HepG2 (cell line): Measurements from ENCODE around the gene KIF25. TPM values are rescaled to one million over a fixed set of nuclear protein-coding genes. Genes with fewer than 3 reads are reported as not detected.

Experiments used
- ATAC-seq: fragments of 200-7000 bp; cut with Tn5 transposase; 3 replicates; pipeline ENCODE4 v1.9.1; 2020; ENCODE audit warnings: mild to moderate bottlenecking, moderate library complexity
- BruUV-seq: library from RNA; stranded (reverse); fragments of 400-500 nt; replicated peaks from 2 replicates; lab custom pipeline; 2021; lab: Mats Ljungman, UMichigan
- CTCF ChIA-PET: fragments of 300-600 bp; formaldehyde crosslinking; extraction: SDS; loops from one replicate; lab custom pipeline; 2021; ENCODE audit warnings: low total read pairs, inconsistent platforms, low intra/inter-chr PET ratio; lab: Yijun Ruan, JAX
- POLR2A ChIA-PET: fragments of 350-600 bp; sonication (Branson Sonifier 250); formaldehyde crosslinking; loops from one replicate; lab custom pipeline; 2020; ENCODE audit warnings: antibody characterized with exemption, inconsistent platforms; lab: Yijun Ruan, JAX
- DNase-seq: peaks from one replicate; pipeline ENCODE4 v3.0.0-alpha.2; 2015; ENCODE audit warnings: low spot score
- FAIRE-seq: peaks from 3 replicates; lab custom pipeline; 2011; peaks lifted over from hg19 to GRCh38; lab: Jason Lieb, UNC
- H2AFZ ChIP-seq: one replicate; pipeline ENCODE4 v1.6.1; 2011; ENCODE audit warnings: low read length, inconsistent platforms
- H3K27ac ChIP-seq: fragments of 300-600 bp; 3 replicates; pipeline ENCODE4 v1.8.0; 2011; ENCODE audit warnings: mixed run types, mild to moderate bottlenecking, mixed read lengths, low read length, inconsistent platforms; ENCODE audit not compliant: insufficient read depth; ENCODE audit errors: extremely low read length
- H3K27me3 ChIP-seq, 2 experiments: fragments of 200-600 bp in 1 of 2; 2 replicates in 1 of 2; 3 replicates in 1 of 2; pipeline versions ENCODE4 v1.6.0 to v1.8.0; 2011; ENCODE audit warnings: low read length in 2 of 2, mild to moderate bottlenecking in 2 of 2, moderate library complexity in 2 of 2, inconsistent platforms in 1 of 2; ENCODE audit not compliant: insufficient read depth in 2 of 2, control insufficient read depth in 1 of 2
- H3K36me3 ChIP-seq, 2 experiments: fragments of 200-600 bp in 1 of 2; replicated peaks in 1 of 2; 2 replicates in 1 of 2; 3 replicates in 1 of 2; pipeline versions ENCODE4 v1.5.1 to v1.8.0; 2011; ENCODE audit warnings: low read length in 2 of 2, inconsistent platforms in 1 of 2; ENCODE audit not compliant: insufficient read depth in 2 of 2, control insufficient read depth in 1 of 2
- H3K4me1 ChIP-seq: 2 replicates; pipeline ENCODE4 v1.5.1; 2012; ENCODE audit warnings: low read length, inconsistent platforms; ENCODE audit not compliant: insufficient read depth
- H3K4me2 ChIP-seq: 2 replicates; pipeline ENCODE4 v1.6.0; 2011; ENCODE audit warnings: low read depth, low read length, inconsistent platforms
- H3K4me3 ChIP-seq, 3 experiments: fragments of 200-600 bp in 1 of 3; sonication (generic), shearing (Covaris generic) in 1 of 3; replicated peaks in 1 of 3; 2 replicates each; pipeline ENCODE4 v1.5.1; 2011 to 2016; ENCODE audit warnings: low read length in 3 of 3, inconsistent platforms in 2 of 3, low read depth in 2 of 3, mild to moderate bottlenecking in 2 of 3, control low read depth in 1 of 3, mixed read lengths in 1 of 3; ENCODE audit not compliant: insufficient read depth in 1 of 3
- H3K79me2 ChIP-seq: one replicate; pipeline ENCODE4 v1.6.1; 2011; ENCODE audit warnings: low read length, inconsistent platforms; ENCODE audit not compliant: insufficient read depth
- H3K9ac ChIP-seq: 2 replicates; pipeline ENCODE4 v1.6.0; 2011; ENCODE audit warnings: mild to moderate bottlenecking, low read depth, low read length, inconsistent platforms; ENCODE audit not compliant: insufficient read depth
- H3K9me3 ChIP-seq: 2 replicates; pipeline ENCODE4 v1.5.1; 2012; ENCODE audit warnings: mild to moderate bottlenecking, low read length
- H4K20me1 ChIP-seq: 2 replicates; pipeline ENCODE4 v1.6.0; 2011; ENCODE audit warnings: inconsistent platforms, mild to moderate bottlenecking, low read length, moderate library complexity; ENCODE audit not compliant: insufficient read depth
- EEA1 ChIP-seq: sonication (generic); formaldehyde crosslinking; IDR thresholded peaks from 2 replicates; pipeline ENCODE4 v1.5.1; 2020; ENCODE audit warnings: mild to moderate bottlenecking, missing genetic modification reagents, borderline replicate concordance
- KDM5B ChIP-seq: sonication (generic); formaldehyde crosslinking; IDR thresholded peaks from 2 replicates; pipeline ENCODE4 v1.4.0; 2020; ENCODE audit warnings: missing genetic modification reagents, mild to moderate bottlenecking, borderline replicate concordance
- MAFK ChIP-seq, 2 experiments: IDR thresholded peaks in 1 of 2; conservative IDR thresholded peaks in 1 of 2; 2 replicates each; pipeline ENCODE4 v1.6.1; 2011; ENCODE audit warnings: improper control_type of control experiment in 2 of 2, low read length in 2 of 2
- SKI ChIP-seq: fragments of 450-650 bp; IDR thresholded peaks from one replicate; pipeline ENCODE4 v1.6.1; 2018; ENCODE audit warnings: mild to moderate bottlenecking; ENCODE audit not compliant: partially characterized antibody
- SP4 ChIP-seq: sonication (generic); formaldehyde crosslinking; IDR thresholded peaks from 2 replicates; pipeline ENCODE4 v1.8.1; 2023; ENCODE audit warnings: mild to moderate bottlenecking, missing genetic modification reagents
- WIZ ChIP-seq: sonication (generic); formaldehyde crosslinking; IDR thresholded peaks from 2 replicates; pipeline ENCODE4 v1.5.1; 2020; ENCODE audit warnings: mild to moderate bottlenecking, missing genetic modification reagents
- ZMAT3 ChIP-seq: sonication (generic); formaldehyde crosslinking; conservative IDR thresholded peaks from 2 replicates; pipeline ENCODE4 v1.7.0; 2021; ENCODE audit warnings: missing genetic modification reagents
- ZNF326 ChIP-seq: sonication (generic); formaldehyde crosslinking; IDR thresholded peaks from 2 replicates; pipeline ENCODE4 v1.4.0; 2020; ENCODE audit warnings: missing genetic modification reagents, borderline replicate concordance
- ZNF703 ChIP-seq: sonication (generic); formaldehyde crosslinking; IDR thresholded peaks from 2 replicates; pipeline ENCODE4 v1.5.1; 2020; ENCODE audit warnings: missing genetic modification reagents, mild to moderate bottlenecking, moderate library complexity, borderline replicate concordance
- ZNF839 ChIP-seq: sonication (generic); formaldehyde crosslinking; IDR thresholded peaks from 2 replicates; pipeline ENCODE4 v1.4.0; 2020; ENCODE audit warnings: missing genetic modification reagents, mild to moderate bottlenecking, borderline replicate concordance
- ZSCAN9 ChIP-seq: IDR thresholded peaks from 2 replicates; pipeline ENCODE4 v1.6.1; 2016; ENCODE audit warnings: borderline replicate concordance
- WGBS: methylation state at CpG from one replicate; pipeline ENCODE4 v1.1.6; 2017; ENCODE audit warnings: low lambda C conversion rate; 5-methylcytosine and 5-hydroxymethylcytosine counted together
- in situ Hi-C: cut with HindIII; loops from 2 replicates; pipeline ENCODE4 v1.10.0; 2017; ENCODE audit warnings: low pct_unique_long_range_greater_than_20kb; ENCODE audit not compliant: extremely low pct_ligation_motif_present
- intact Hi-C: fragments of 100-400 bp; cut with micrococcal nuclease; formaldehyde crosslinking; loops from one replicate; pipeline ENCODE4 v1.10.0; 2022; ENCODE audit not compliant: unreplicated experiment
- polyA plus RNA-seq, 8 experiments: library from polyadenylated mRNA; depleted of rRNA in 3 of 8; stranded (reverse) in 7 of 8; unstranded in 1 of 8; fragments of >200 nt; fragmentation: Illumina TruSeq in 4 of 8; extraction: Trizol in 4 of 8; gene quantifications; 2 replicates each; pipeline versions ENCODE4 v1.2.1 to v1.2.3, GENCODE V29; 2011 to 2016; ENCODE audit warnings: low read depth in 4 of 8, missing spikeins in 1 of 8, mixed read lengths in 1 of 8; ENCODE audit not compliant: insufficient read depth in 1 of 8
- total RNA-seq, 5 experiments: library from RNA; depleted of rRNA; stranded (reverse); fragments of >200 nt; fragmentation: Illumina TruSeq; extraction: Trizol; gene quantifications; 2 replicates each; pipeline ENCODE4 v1.2.3, GENCODE V29; 2016; ENCODE audit warnings: low read depth in 1 of 5
- TF ChIP-seq, protein P1 (sequence below): sonication (generic); formaldehyde crosslinking; IDR thresholded peaks from 2 replicates; pipeline ENCODE4 v1.4.0; 2020; ENCODE audit warnings: missing genetic modification reagents, mild to moderate bottlenecking, borderline replicate concordance

KIF25 gene
- total and polyA plus RNA-seq, 2 of the 13 experiments (the other 11 are each of a cell fraction or from before 2014, with no cell fraction given) = not detected

GRCh38 chr6:168089186-168090063 lies 92.0 kb downstream of the KIF25 start:
- DNase-seq = no peak
- FAIRE-seq = no peak
- Histone ChIP-seq H3K4me3 (no peak overlapping the region), H4K20me1 (no peaks in the 10 kb centered on the region), H3K4me1 (peaks cover 39% of the 10 kb centered on the region), H3K9ac (no peak overlapping the region)
- BruUV-seq = no TSS peak
- TF ChIP-seq, protein P1, sequence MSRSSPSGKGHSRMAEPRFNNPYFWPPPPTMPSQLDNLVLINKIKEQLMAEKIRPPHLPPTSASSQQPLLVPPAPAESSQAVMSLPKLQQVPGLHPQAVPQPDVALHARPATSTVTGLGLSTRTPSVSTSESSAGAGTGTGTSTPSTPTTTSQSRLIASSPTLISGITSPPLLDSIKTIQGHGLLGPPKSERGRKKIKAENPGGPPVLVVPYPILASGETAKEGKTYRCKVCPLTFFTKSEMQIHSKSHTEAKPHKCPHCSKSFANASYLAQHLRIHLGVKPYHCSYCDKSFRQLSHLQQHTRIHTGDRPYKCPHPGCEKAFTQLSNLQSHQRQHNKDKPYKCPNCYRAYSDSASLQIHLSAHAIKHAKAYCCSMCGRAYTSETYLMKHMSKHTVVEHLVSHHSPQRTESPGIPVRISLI = no peak
- TF ChIP-seq, all 625 proteins: peak for 0
- H3K79me2 ChIP-seq = no peaks in the 10 kb centered on the region
- in situ Hi-C loops (no loop called here), intact Hi-C loops (no loop called here)
- H3K36me3 ChIP-seq = no peaks in the 10 kb centered on the region
- no peak for ATAC-seq
- H3K27me3 ChIP-seq = peaks cover 7 to 68% of the 10 kb centered on the region in 2 experiments; a peak in 4 of 5 replicates
- POLR2A ChIA-PET = no interaction called here
- no peak overlapping the region for H2AFZ ChIP-seq
- 57% methylated on average over 25 of the region's 34 CpGs for WGBS
- H3K27ac ChIP-seq = no peak overlapping the region
- CTCF ChIA-PET = no interaction called here
- H3K9me3 ChIP-seq = no peaks in the 10 kb centered on the region
- H3K4me2 ChIP-seq = no peak overlapping the region

GRCh38 chr6:168090064-168090690 lies 92.7 kb downstream of the KIF25 start:
- H3K79me2 ChIP-seq = no peaks in the 10 kb centered on the region
- H3K36me3 ChIP-seq = no peaks in the 10 kb centered on the region
- no peak overlapping the region for H3K9ac ChIP-seq
- POLR2A ChIA-PET = no interaction called here
- no peak overlapping the region for H3K27ac ChIP-seq
- H2AFZ ChIP-seq = no peak overlapping the region
- WGBS = 67% methylated on average over 16 of the region's 16 CpGs
- no peak for FAIRE-seq
- intact Hi-C loops = no loop called here
- H3K4me1 ChIP-seq = peaks cover 39% of the 10 kb centered on the region
- H3K27me3 ChIP-seq = peaks cover 7 to 66% of the 10 kb centered on the region in 2 experiments; a peak in 4 of 5 replicates
- no peaks in the 10 kb centered on the region for H4K20me1 ChIP-seq
- in situ Hi-C loops = no loop called here
- H3K4me3 ChIP-seq = no peak overlapping the region
- no TSS peak for BruUV-seq
- DNase-seq = no peak
- no peak for ATAC-seq
- no peak overlapping the region for H3K4me2 ChIP-seq
- CTCF ChIA-PET = no interaction called here
- no peaks in the 10 kb centered on the region for H3K9me3 ChIP-seq
- no peak for TF ChIP-seq ZMAT3
- no peak for TF ChIP-seq ZNF703 (CRISPR knock-in tag)
- no peak for TF ChIP-seq WIZ (CRISPR knock-in tag)
- no peak for TF ChIP-seq ZNF839 (CRISPR knock-in tag)
- no peak for TF ChIP-seq MAFK (conservative IDR thresholded peaks at IDR 0.05 in 1 of 2, IDR thresholded peaks at IDR 0.05 in 1 of 2; ENCODE audit: low read length in 2 of 2)
- no peak for TF ChIP-seq SKI
- TF ChIP-seq ZSCAN9 (CRISPR knock-in tag) = no peak
- no peak for TF ChIP-seq EEA1 (CRISPR knock-in tag)
- no peak for TF ChIP-seq ZNF326
- TF ChIP-seq, protein P1 = no peak
- TF ChIP-seq SP4 = no peak
- no peak for TF ChIP-seq KDM5B
